ENCODE measurements around the gene ZFAND2B.

GRCh38 chr2:219184121-219184520 lies 22.5 kb upstream of the ZFAND2B start:
- TF ChIP-seq POLR2A (IDR thresholded peaks at IDR 0.05; ENCODE audit: low read length) (no peak), GATA1 (IDR thresholded peaks at IDR 0.05; ENCODE audit: low read depth, low read length) (no peak)

All from erythroblast (primary cell).